AG04450 (cell line): Measurements from ENCODE around the gene OBSCN. TPM values are rescaled to one million over a fixed set of nuclear protein-coding genes. Genes with fewer than 3 reads are reported as not detected.

ENCODE experiments used
- CTCF ChIA-PET: fragments of 300-600, 350-600 bp; formaldehyde crosslinking; extraction: SDS; loops from one replicate; lab custom pipeline; 2022; ENCODE audit warnings: antibody characterized with exemption, inconsistent platforms; lab: Charles Lee
- POLR2A ChIA-PET: fragments of 350-600 bp; formaldehyde crosslinking; extraction: SDS; loops from one replicate; lab custom pipeline; 2021; ENCODE audit warnings: antibody characterized with exemption, inconsistent platforms; lab: Yijun Ruan, JAX
- DNase-seq: peaks from one replicate; pipeline ENCODE4 v3.0.0-alpha.2; 2011; ENCODE audit warnings: low read depth, low spot score
- H3K27ac ChIP-seq: one replicate; pipeline ENCODE4 v1.5.1; 2012; ENCODE audit warnings: low read depth, low read length, control low read depth
- H3K27me3 ChIP-seq: one replicate; pipeline ENCODE4 v1.6.0; 2012; ENCODE audit warnings: low read length; ENCODE audit not compliant: control insufficient read depth, insufficient read depth
- H3K4me3 ChIP-seq: 2 replicates; pipeline ENCODE4 v1.5.1; 2011; ENCODE audit warnings: mild to moderate bottlenecking, low read depth, low read length, control low read depth
- H3K9me3 ChIP-seq: 2 replicates; pipeline ENCODE4 v1.5.1; 2012; ENCODE audit warnings: low read length; ENCODE audit not compliant: control insufficient read depth, insufficient read depth
- polyA plus RNA-seq: library from polyadenylated mRNA; depleted of rRNA; stranded (reverse); fragments of >200 nt; gene quantifications from 2 replicates; pipeline ENCODE4 v1.2.3, GENCODE V29; 2011
- TF ChIP-seq, protein P1 (sequence below): IDR thresholded peaks from 2 replicates; pipeline ENCODE4 v1.5.1; 2011; ENCODE audit warnings: low read depth, low read length, control low read depth, inconsistent platforms

OBSCN gene
- polyA plus RNA-seq, 1 experiment: 3.9 TPM

DNA sequence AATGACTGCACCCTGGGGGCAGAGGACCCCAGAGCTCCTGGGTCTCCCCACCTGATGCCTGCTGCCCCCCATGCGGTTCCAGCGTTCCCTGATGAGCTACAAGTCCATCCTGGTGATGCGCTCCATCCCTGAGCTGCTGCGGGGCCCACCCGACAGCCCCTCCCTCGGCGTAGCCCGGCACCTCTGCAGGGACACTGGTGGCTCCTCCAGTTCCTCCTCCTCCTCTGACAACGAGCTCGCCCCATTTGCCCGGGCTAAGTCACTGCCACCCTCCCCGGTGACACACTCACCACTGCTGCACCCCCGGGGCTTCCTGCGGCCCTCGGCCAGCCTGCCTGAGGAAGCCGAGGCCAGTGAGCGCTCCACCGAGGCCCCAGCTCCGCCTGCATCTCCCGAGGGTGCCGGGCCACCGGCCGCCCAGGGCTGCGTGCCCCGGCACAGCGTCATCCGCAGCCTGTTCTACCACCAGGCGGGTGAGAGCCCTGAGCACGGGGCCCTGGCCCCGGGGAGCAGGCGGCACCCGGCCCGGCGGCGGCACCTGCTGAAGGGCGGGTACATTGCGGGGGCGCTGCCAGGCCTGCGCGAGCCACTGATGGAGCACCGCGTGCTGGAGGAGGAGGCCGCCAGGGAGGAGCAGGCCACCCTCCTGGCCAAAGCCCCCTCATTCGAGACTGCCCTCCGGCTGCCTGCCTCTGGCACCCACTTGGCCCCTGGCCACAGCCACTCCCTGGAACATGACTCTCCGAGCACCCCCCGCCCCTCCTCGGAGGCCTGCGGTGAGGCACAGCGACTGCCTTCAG is 163.3 kb downstream of the OBSCN start:
- H3K9me3 ChIP-seq: peaks cover 4% of the 10 kb centered on the region; the same call in 1 of the 2 replicates
- no peak overlapping the region for H3K27ac ChIP-seq
- H3K4me3 ChIP-seq: no peak overlapping the region
- ChIA-PET POLR2A (no interaction called here), CTCF (no interaction called here)
- peaks cover 2% of the 10 kb centered on the region for H3K27me3 ChIP-seq
- TF ChIP-seq, protein P1, sequence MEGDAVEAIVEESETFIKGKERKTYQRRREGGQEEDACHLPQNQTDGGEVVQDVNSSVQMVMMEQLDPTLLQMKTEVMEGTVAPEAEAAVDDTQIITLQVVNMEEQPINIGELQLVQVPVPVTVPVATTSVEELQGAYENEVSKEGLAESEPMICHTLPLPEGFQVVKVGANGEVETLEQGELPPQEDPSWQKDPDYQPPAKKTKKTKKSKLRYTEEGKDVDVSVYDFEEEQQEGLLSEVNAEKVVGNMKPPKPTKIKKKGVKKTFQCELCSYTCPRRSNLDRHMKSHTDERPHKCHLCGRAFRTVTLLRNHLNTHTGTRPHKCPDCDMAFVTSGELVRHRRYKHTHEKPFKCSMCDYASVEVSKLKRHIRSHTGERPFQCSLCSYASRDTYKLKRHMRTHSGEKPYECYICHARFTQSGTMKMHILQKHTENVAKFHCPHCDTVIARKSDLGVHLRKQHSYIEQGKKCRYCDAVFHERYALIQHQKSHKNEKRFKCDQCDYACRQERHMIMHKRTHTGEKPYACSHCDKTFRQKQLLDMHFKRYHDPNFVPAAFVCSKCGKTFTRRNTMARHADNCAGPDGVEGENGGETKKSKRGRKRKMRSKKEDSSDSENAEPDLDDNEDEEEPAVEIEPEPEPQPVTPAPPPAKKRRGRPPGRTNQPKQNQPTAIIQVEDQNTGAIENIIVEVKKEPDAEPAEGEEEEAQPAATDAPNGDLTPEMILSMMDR: no peak
- DNase-seq: no peak

DNA sequence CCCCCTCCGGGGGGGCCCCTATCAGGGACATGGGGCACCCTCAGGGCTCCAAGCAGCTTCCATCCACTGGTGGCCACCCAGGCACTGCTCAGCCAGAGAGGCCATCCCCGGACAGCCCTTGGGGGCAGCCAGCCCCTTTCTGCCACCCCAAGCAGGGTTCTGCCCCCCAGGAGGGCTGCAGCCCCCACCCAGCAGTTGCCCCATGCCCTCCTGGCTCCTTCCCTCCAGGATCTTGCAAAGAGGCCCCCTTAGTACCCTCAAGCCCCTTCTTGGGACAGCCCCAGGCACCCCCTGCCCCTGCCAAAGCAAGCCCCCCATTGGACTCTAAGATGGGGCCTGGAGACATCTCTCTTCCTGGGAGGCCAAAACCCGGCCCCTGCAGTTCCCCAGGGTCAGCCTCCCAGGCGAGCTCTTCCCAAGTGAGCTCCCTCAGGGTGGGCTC is 163.9 kb downstream of the OBSCN start:
- peaks cover 1% of the 10 kb centered on the region for H3K27me3 ChIP-seq
- no peak overlapping the region for H3K4me3 ChIP-seq
- peaks cover 10% of the 10 kb centered on the region for H3K9me3 ChIP-seq
- TF ChIP-seq, protein P1: no peak
- H3K27ac ChIP-seq: no peak overlapping the region
- ChIA-PET CTCF (no interaction called here), POLR2A (no interaction called here)
- DNase-seq: no peak

DNA sequence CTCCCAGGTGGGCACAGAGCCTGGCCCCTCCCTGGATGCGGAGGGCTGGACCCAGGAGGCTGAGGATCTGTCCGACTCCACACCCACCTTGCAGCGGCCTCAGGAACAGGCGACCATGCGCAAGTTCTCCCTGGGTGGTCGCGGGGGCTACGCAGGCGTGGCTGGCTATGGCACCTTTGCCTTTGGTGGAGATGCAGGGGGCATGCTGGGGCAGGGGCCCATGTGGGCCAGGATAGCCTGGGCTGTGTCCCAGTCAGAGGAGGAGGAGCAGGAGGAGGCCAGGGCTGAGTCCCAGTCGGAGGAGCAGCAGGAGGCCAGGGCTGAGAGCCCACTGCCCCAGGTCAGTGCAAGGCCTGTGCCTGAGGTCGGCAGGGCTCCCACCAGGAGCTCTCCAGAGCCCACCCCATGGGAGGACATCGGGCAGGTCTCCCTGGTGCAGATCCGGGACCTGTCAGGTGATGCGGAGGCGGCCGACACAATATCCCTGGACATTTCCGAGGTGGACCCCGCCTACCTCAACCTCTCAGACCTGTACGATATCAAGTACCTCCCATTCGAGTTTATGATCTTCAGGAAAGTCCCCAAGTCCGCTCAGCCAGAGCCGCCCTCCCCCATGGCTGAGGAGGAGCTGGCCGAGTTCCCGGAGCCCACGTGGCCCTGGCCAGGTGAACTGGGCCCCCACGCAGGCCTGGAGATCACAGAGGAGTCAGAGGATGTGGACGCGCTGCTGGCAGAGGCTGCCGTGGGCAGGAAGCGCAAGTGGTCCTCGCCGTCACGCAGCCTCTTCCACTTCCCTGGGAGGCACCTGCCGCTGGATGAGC is 164.5 kb downstream of the OBSCN start:
- no peak overlapping the region for H3K4me3 ChIP-seq
- H3K27me3 ChIP-seq: no peaks in the 10 kb centered on the region
- no peak overlapping the region for H3K27ac ChIP-seq
- ChIA-PET POLR2A (no interaction called here), CTCF (no interaction called here)
- peaks cover 16% of the 10 kb centered on the region for H3K9me3 ChIP-seq
- no peak for DNase-seq
- TF ChIP-seq, protein P1: no peak

DNA sequence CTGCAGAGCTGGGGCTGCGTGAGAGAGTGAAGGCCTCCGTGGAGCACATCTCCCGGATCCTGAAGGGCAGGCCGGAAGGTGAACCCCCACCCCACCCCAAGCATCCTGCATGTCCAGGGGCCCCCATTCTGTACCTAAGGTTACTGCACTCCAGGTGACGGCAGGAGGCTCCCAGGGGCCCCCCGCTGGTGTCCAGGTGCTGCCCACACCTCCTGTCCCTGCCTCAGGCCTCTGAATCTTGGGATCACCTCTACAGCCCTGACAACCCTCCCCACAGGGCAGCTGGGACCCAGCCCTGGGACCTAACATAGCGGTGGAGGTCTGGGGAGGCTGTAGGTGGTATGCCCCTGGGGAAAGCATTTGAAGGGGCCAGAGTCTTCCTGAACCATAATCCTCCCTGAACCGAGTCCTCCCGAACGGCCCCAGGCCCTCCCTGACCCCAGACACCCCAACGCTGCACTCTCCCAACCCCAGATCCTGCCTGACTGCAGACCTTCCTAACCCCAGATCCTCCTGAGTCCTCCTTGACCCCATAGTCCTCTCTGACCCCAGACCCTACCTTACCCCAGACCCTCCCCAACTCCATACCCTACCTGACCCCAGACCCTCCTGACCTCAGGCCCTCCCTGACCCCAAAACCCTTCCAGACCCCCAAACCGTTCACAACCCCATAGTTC is 165.3 kb downstream of the OBSCN start:
- Histone ChIP-seq H3K9me3 (peaks cover 20% of the 10 kb centered on the region), H3K27me3 (no peaks in the 10 kb centered on the region), H3K27ac (no peak overlapping the region), H3K4me3 (no peak overlapping the region)
- TF ChIP-seq, protein P1: no peak
- POLR2A ChIA-PET: no interaction called here
- CTCF ChIA-PET: no interaction called here
- no peak for DNase-seq
